Testis (tissue), 2 donors: ENCODE results near the gene PDE6B.

Experiments used
- CTCF ChIP-seq, 3 experiments: fragments of 450-650 bp in 2 of 3; fragments of 200-600 bp in 1 of 3; sonication (generic) in 1 of 3; IDR thresholded peaks; one replicate each; pipeline ENCODE4 v1.5.1; 2016 to 2019; ENCODE audit warnings: antibody characterized with exemption in 3 of 3, mild to moderate bottlenecking in 2 of 3, moderate library complexity in 1 of 3
- POLR2A ChIP-seq: fragments of 450-650 bp; IDR thresholded peaks from one replicate; pipeline ENCODE4 v1.6.1; 2017; ENCODE audit warnings: antibody characterized with exemption, mild to moderate bottlenecking, moderate library complexity

GRCh38 chr4:576245-576821 lies 49.0 kb upstream of the PDE6B start, which contains the start of gene TMEM271:
- TF ChIP-seq POLR2A = no peak
- no peak for TF ChIP-seq CTCF (IDR thresholded peaks at IDR 0.05)
